NT2/D1 (cell line): ENCODE results near the gene OR2V1.
"Not testable (repeated sequence)": the region's sequence is repeated elsewhere in the genome, so short reads cannot be mapped to it uniquely, and the experiment has no call there.

Experiments used
- YY1 ChIP-seq: IDR thresholded peaks from 2 replicates; pipeline ENCODE4 v1.6.1; 2011; ENCODE audit not compliant: insufficient read length, insufficient read depth
- ZNF274 ChIP-seq: IDR thresholded peaks from 2 replicates; pipeline ENCODE4 v1.6.1; 2011; ENCODE audit warnings: mild to moderate bottlenecking, low read depth, low read length

- not testable (repeated sequence) for TF ChIP-seq ZNF274, YY1
Measured at GRCh38 chr5:181160755-181161533, 30.0 kb upstream of the OR2V1 start.
